Activated CD8-positive, alpha-beta memory T cell treated with anti-CD3 and anti-CD28 coated beads, Interleukin-2, amount 50 U/mL, for 4 hours (primary cell): Measurements from ENCODE around the gene SRL.
A peak's percentile ranks its signal among the peaks of the same experiment; 100 is the strongest.

ENCODE experiments used
- DNase-seq: peaks from one replicate; pipeline ENCODE4 v3.0.0-alpha.2; 2020

Gene SRL

DNA sequence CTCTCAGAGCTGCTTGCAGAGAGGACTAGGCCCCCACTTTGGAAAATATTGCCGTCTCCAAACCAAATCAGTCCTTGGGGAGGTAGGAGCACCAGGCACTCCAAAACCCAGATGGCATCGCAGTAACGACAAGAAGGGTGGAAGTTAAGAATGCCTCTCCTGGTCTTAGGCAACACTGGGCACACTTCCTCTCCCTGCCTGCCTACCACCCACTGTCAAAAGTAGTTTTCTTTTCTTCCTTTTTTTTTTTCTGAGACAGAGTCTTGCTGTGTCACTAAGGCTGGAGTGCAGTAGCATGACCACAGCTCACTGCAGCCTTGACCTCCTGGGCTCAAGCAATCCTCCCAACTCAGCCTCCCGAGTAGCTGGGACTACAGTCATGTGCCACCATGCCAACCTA is 47.2 kb downstream of the SRL start:
- DNase-seq: no peak

DNA sequence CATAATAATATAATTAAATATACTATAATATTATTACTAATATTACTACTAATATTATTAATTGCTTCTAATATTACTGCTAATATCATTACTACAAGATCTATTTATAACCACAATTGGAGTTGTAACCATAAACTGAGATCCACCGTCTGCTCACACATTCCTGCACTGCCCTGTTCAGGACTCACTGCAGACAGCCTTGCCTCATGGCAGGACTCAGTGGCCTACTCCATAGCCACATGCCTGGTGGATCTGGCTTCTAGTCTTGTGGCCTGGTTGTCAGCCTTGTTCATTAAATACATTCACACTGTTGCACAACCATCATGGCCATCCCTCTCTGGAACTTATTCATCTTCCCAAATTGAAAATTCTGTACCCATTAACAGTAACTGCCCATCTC is 48.0 kb downstream of the SRL start:
- DNase-seq: no peak

DNA sequence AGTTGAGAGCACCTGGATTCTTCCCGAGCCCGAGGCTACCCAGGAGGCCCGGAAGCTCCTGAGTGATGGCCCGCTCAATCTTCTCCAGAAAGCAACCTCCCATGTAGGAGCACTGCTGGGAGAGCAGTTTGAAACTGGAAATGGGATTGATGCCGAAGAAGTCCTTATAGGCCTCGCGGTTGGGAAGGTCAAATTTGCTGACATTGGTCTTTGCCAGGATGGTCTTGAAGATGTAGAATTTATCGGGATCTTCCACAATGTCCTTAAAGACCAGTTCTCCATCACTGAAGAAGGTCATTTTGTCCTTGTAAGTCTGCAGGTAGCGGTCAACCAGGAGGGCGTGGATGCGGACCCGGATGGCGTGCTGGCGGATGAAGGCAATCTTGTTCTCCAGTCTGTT is 49.7 kb downstream of the SRL start:
- no peak for DNase-seq

DNA sequence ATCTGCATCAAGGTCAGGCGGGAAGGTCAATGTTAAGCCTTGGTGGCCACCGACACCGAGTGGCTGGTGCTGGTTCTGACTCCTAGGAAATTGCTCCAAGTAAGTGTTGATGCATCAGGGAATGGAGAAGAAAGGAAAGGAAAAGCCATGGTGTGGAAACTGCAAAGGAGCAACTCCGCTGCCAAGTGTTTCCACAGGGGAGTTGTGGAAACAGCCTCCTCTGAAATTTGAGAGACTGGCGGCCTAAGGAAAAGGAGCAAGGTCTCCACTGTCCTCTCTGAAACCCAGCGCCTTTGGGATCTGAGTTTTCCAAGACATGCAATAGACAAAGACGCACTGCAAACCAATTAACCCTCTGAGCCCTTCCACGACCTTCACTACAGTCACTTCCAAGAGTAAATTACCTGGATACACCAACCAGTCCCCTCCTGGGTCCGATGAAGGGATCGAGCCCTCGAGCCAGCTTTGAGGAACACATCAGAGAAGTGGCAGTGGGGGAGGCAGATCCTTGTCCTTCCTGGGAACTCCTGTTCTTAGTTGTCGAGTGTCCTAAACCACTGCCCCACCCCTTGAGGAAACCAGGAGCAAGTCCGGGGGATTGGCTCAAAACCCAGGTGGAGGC is 51.1 kb downstream of the SRL start:
- DNase-seq: no peak

DNA sequence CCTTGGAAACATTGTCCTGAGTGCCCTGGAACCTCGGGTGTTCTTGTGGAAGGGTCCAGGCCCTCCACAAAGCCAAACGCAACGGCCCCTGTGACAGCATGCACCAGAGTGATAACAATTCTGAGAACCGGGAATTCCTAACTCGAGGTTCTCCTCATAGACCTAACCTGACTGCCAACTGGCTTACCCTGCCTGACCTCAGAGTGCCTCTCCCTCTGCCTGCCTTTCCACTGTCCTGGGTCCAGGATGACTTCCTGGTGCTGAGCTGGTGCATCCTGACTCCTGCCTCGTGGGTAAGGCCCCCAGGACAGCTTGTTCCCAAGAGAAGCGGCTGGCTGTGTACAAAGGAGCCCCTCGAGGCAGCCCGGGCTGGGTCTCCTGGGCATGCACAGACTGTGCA is 51.8 kb downstream of the SRL start:
- DNase-seq: no peak

DNA sequence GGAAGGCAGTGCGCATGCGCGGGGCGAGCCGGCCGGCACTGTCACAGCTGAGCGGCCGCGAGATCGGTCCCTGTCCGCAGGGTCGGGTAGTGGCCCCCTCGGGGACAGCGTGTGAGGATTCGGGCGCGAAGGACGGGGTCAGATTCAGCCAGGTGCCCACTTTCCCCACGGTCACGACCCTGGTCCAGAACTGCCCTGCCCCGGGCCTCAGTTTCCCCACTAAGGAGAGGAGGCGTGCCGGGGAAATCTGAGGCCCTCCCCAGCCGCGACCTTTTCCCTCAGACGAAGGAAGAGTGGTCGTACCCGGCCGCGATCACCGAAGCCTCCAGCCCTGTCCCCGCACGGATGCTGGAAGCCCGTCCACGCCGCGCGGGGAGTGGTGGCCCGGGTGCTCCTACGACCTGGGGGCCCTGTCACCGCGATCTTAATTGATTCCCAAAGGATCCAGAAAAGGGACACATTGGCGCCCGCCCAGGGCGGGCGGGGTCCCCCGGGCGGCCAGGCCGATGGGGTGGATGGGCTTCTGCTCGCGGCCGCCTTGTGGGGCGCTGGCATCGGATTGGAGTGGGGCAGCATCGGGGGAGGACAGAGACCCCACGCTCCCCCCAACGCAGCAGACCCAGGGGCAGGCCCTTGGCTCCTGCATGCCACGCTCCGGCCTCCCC is 57.7 kb downstream of the SRL start:
- DNase-seq: no peak

DNA sequence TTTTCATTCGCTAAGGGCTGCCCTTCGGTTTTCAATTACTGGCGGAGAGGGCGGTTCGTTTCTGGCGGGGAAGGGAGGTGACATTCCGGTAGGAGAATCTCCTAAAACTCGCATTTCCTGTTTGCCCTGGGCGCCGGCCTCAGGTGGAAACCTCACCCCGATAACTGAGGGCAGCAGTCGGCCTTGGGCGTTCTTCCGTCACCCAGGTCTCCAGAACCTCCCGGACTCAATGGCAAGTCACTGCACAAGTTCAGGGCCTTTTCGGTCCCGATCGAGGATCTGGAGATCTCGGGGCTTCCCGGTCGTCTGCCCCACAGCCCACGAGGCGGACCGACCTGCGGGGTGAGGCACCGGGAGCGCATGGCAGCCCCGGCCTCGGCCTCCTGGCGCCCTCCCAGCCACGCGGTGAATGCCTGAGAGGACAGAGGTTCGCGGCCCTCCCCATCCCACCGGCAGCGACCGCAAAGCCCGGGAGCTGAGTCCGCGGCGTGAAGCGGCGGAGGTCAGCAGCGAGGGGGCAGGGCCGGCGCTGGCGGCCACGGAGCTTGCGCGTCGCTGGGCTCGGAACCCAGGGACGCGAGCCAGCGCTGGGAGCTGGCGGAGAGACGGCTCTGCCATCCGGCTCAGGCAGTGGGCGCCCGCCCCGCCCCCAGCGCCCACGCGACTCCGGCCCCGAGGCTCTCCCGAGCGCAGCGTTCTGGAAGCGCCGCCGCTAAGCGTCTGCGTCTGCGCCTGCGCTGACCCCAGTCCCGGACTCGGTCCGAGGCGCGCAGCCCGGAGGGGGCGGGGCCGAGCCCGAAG is 58.4 kb downstream of the SRL start:
- peak; percentile 88 for DNase-seq

DNA sequence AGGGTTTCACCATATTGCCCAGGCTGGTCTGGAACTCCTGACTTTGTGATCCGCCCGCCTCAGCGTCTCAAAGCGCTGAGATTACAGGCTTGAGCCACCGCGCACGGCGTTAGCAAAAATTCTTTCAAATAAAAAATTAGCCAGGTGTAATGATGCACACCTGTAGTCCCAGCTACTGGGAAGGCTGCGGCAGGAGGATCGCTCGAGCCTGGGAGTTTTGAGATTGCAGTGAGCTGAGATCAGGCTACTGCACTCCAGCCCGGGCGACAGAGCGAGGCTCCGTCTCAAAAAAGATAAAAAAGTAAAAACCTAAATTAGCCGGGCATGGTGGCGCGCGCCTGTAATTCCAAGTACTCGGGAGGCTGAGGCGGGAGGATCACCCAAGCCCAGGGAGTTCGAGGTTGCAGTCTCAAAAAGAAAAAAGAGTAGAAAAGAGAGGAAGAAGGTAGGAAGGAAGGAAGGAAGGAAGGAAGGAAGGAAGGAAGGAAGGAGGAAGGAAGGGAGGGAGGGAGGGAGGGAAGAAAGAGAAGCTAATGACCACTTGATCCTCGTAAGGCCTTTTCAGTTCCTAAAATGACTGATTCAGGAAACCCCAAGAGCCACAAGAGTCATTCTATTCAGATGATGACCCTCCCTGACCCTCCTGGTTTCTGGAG is 59.2 kb downstream of the SRL start:
- DNase-seq: no peak

DNA sequence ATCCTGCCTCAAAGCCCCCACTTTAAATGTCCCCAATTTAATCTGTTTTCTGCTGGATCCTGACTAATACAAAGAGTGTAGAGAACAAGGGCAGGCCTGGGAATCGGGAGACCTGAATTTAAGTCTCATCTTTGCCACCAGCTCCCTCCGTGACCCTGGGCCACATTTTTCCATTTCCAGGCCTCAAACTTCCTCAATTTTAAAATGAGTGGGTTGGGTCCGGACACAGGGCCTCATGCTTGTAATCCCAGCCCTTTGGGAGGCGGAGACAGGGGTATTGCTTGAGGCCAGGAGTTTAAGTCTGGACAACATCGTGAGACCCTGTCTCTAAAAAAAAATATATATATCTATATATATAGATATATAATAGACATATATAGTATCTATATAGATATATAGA is 61.4 kb downstream of the SRL start:
- DNase-seq: no peak

DNA sequence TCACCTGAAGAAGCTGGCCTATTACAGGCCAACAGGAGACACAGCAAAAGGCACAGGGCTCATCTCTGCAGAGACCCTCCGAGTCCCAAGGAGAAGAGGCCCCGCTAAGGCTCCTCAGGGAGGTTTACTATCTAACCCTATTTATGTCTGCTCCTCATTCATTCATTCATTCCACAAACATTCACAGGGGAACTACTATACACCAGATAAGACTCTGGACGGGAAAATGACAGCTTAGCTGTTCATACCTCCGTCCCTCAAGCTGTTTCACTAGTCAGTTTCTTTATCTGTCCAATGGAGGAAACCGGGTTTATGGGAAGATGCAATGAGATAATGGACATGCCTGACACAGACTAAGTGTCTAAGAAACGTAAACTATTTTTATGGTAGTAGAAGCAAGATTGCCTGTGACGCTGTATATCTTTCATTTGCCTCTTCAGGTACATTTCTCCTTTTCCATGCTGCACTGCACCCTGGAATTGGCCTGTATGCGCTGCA is 62.1 kb downstream of the SRL start:
- DNase-seq: no peak

DNA sequence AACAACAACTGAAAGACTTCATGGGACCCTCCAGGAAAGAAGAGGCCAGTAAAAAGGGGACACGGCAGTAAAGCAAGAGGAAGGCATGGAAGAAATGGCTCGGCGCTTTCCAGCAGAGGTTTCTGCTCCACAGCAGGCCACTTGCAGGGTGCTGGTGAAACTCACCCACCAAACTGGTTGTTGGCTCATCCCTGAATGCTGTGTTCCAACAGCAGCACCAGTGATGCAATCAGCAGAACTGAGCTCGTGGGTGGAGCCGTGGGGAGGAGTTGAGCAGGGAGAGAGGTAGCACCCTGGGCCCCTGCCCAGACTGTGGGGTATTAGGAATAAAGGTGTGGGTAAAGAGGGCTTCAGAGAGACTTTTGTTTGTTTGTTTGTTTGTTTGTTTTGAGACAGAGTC is 62.9 kb downstream of the SRL start:
- no peak for DNase-seq

DNA sequence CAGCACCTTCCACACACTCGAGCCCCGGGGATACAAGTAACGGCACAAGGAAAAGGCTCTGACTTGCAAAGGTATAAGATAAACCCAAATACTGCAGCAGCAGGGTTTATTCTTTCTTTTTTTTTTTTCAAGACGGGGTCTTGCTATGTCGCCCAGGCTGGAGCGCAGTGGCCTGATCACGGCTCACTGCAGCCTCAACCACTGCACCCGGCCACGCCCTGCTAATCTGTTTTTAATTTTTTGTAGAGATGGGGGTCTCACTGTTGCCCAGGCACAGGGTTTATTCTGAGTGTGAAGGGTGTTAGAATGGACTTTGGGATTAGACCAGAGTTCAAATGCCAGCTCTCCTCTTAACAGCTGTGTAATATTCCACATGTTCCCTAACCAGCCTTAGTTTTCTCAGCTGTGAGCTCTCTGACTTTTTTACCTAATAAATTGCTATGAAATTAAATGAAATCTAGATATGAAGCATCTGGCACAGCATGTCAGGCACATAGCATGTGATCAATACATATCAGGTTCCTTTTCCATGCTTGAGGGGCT is 63.3 kb downstream of the SRL start:
- no peak for DNase-seq

DNA sequence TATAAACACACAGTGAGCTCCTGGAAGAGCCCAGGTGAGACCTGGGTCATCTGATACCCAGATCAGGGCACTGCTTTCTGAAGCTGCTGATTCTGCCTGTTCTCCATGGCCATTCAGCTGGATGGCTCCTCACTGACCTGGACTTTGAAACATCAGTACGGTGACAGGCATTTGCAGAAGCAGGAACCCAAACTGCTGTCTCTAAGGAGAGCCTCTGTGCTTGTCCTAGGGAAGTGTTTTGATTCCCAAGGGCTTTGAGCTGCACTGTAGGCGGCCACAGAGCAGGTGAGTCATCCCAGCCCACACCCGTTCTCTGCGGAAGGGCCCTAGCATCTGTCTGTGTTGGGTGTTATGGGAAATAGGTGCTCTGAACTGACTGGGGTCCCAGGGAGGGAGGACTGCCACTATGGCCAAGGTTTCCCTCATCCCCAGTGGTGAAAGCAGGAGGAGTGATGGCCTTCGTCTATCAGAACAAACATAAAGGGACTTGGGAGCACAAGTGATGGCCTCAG is 64.9 kb downstream of the SRL start:
- no peak for DNase-seq

DNA sequence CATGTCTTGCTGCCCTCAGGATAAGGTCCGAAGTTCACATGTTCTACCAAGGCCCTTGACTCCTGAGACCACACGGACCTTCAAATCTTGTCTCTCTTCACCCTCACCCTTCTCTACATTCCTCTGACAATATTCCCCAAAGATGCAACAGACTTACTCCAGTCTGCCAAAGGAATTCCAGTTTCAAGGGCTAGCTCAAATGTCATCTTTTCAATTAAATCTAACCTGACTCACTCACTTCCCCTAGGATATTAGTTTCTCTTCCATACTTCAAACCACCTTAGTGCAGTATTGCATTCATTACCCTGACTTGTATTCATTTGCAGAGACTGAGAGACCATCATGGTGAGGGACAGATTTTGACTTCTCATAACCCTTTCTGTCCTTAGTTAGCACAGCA is 66.0 kb downstream of the SRL start:
- DNase-seq: no peak

DNA sequence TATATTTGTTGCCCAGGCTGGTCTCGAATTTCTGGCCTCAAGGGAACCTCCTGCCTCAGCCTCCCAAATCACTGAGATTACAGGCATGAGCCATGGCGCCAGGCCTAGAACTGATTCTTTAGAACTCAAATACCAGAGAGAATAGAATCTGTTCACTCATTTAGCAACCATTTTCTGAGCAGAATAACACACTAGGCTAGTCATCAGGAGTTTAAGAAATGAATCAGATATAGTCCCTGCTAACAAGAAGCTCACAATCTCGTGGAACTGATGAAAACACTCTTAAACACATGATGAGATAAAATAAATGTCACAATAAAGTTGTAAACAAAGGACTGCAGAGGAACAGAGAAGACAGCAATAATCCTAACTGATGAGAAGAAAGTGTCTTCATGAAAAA is 69.8 kb downstream of the SRL start:
- no peak for DNase-seq

DNA sequence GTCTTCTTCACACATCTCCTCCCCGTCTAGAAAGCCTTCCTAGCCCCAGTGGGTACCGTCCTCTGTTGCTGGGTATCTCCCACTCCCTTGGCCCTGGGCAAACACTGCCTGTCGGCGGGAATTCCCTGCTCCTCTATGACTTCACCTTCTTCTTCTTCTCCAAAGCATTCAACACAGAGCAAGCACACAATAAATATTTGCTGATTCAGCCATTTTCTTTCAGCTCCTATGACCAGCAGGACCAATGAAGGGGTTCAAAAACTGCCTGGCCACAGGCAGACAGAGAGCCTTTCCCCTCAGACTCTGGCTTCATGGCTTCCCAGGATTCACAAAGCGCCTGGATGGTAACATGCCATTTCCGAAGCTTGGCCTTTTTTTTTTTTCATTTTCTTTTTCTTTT is 72.5 kb downstream of the SRL start:
- no peak for DNase-seq

DNA sequence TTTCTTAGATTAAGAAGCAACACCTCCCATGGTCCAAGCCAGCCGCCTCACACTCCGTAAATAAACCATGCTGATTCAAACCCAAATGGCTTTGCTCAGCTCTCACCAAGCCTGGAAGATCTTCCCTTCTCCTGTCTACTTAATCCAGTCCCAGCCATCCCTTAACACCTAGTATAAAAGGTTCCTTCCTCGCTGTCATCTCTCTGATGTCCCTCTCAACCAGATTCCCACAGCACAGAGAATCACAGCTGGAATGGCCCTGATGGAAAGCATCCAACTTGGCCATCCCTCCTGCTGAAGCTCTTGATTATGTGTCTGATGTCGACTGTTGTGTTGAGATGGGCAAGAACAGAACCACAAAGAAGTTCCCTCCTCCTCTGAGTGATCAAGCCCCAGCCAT is 75.1 kb downstream of the SRL start:
- no peak for DNase-seq

DNA sequence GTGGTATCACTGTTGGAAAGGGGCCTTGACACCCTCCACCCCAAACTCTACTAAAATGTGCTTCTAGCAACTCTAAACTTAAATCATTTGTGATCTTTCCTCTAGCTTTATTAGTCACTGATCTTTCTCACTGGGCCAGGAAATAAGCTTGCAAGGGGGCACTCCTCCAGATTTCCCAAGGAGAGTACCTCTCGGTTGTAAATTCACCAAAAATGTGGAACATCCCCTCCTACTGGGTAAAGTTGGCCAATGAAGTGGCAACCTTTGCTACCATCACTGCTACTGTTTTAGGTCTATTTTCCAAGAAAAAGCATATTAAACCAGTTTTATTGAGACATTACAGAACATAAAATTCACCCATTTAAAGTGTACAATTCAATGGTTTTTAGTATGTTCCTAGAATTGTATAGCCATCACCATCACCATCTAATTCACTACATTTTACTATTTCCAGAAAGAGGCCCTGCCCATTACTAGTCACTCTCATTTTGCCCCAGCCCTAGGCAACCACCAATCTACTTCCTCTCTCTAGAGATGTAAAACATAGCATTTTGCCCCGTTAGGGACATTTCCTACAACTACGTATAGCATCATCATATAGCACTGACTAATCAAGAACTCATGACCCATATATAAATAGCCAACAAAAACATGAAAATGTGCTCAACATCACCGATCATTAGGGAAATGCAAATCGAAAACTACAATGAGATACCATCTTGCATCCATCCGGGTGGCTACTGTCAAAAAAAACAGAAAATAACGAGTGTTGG is 81.0 kb downstream of the SRL start:
- no peak for DNase-seq

DNA sequence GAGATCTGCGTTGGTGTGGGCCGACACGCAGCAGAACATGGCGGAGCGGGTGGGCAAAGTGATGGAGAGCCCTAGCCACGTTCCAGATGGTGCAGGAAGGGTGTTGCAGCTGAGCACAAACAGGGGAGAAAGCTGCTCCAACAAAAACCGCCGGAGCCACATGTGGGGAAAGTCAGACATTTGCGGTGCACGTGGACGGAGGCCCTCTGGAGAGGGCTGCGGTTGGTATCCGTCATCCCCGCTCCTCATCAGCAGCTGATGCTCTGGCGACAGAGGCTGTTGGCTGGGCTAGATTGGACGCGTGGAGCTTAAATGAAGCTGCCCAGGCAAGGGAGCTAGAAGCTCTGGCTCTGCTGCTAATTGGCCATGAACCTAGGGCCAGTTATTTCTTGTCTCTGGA is 82.2 kb downstream of the SRL start:
- no peak for DNase-seq

DNA sequence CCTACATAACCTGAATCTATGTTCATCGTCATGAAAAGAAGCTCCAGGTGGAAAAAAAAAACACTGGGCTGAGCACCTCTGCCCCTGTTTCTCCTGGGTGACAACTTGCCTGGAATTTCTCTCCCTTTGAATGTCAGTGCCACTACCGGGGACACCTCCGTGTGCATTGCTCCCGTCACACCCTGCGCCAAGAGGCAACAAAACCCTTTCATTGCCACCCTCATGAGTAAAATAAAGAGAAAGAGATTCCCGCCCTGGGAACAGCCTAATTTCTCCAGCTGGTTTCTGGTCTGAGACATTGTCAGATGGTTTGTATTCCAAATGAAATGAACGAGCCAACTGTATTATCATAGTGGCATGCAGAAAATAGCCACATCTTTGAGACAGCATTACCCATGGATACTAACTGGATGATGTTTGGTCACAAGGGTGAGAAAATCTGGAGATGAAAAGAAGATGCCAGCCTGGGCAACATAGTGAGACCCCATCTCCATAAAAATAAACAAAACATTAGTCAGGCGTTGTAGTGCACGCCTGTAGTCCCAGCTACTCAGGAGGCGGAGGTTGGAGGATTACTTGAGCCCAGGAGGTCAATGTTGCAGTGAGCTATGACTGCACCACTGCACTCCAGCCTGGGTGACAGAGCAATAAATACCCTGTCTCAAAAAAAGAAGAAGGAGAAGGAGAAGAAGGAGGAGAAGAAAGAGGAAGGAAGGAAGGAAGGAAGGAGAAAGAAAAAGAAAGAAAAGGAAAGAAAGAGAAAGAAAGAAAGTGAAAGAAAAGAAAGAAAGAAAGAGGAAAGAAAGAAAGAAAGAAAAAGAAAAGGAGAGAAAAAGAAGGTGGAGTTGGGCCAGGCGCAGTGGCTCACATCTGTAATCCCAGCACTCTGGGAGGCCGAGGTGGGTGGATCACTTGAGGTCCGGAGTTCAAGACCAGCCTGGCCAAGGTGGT is 83.5 kb downstream of the SRL start:
- no peak for DNase-seq

DNA sequence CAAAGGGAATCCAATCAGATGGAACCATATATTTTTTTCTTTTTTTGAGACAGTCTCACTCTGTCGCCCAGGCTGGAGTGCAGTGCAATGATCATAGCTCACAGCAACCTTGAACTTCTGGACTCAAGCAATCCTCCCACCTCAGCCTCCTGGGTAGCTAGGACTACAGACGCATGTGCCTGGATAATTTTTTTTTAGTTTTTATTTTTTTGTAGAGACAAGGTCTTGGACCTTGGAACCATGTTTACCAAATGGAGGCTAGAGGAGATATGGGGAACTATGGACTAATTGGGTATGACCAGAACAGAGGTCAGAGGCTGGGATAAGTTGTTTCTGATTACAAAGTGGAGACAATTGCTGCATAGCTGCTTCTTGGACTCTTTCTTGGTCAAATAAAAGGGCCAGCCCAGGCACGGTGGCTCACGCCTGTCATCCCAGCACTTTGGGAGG is 84.5 kb downstream of the SRL start:
- no peak for DNase-seq
